Body of pancreas (tissue), 2 donors: ENCODE data around the gene PCNT. TPM values are rescaled to one million over a fixed set of nuclear protein-coding genes. Genes with fewer than 3 reads are reported as not detected.

Source experiments
- total RNA-seq, 2 donors: library from RNA; depleted of rRNA; stranded (reverse); fragments of >200 nt; gene quantifications; one replicate each; pipeline ENCODE4 v1.1.0, GENCODE V29; 2016

PCNT gene
- total RNA-seq, 2 donors from 2014 or later, result 11.9 to 28.0 TPM

Other genes with a start within 250 kb of the PCNT start
- 100 to 1,000 TPM in 1 of 2 donors, 10 to 100 TPM in 1; 72.1 to 339 TPM for gene COL6A2, start 226.0 kb upstream of the PCNT start, total RNA-seq
- gene FTCD, start 168.6 kb upstream of the PCNT start, total RNA-seq, result under 1 TPM in 1 of 2 donors, not detected in 1; 0.33 TPM
- gene SPATC1L, start 139.7 kb upstream of the PCNT start, total RNA-seq, result 1 to 10 TPM; 4.4 to 9.6 TPM
- 10 to 100 TPM; 38.9 to 68.9 TPM for gene LSS, start 95.4 kb upstream of the PCNT start, total RNA-seq
- 100 to 1,000 TPM in 1 of 2 donors, 10 to 100 TPM in 1; 52.7 to 102 TPM for gene MCM3AP, start 38.5 kb upstream of the PCNT start, total RNA-seq
- 10 to 100 TPM in 1 of 2 donors, 1 to 10 TPM in 1; 4.9 to 15.2 TPM for gene YBEY, start 37.8 kb upstream of the PCNT start, total RNA-seq
- 1 to 10 TPM; 1.6 TPM for gene C21orf58, start 286 bp upstream of the PCNT start, total RNA-seq
- 10 to 100 TPM; 28.5 to 44.2 TPM for gene DIP2A, start 134.7 kb downstream of the PCNT start, total RNA-seq